Measurements from ENCODE around the gene KLK1.

KLK1 gene

DNA sequence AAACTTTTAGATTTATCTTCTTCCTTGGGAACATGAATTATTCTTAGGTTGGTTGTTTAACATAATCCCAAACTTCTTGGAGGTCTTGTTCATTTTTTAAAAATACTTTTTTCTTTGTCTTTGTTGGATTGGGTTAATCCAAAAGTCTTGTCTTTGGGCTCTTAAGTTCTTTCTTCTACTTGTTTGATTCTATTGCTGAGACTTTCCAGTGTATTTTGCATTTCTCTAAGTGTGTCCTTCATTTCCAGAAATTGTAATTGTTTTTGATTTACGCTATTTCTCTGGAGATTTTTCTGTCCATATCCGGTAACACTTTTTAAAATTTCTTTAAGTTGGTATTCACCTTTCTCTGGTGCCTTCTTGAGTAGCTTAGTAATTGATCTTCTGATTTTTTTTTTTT lies 19.6 kb upstream of the KLK1 start:
- H3K27ac ChIP-seq = peak overlapping the region; percentile 100
- TF ChIP-seq, protein P1, sequence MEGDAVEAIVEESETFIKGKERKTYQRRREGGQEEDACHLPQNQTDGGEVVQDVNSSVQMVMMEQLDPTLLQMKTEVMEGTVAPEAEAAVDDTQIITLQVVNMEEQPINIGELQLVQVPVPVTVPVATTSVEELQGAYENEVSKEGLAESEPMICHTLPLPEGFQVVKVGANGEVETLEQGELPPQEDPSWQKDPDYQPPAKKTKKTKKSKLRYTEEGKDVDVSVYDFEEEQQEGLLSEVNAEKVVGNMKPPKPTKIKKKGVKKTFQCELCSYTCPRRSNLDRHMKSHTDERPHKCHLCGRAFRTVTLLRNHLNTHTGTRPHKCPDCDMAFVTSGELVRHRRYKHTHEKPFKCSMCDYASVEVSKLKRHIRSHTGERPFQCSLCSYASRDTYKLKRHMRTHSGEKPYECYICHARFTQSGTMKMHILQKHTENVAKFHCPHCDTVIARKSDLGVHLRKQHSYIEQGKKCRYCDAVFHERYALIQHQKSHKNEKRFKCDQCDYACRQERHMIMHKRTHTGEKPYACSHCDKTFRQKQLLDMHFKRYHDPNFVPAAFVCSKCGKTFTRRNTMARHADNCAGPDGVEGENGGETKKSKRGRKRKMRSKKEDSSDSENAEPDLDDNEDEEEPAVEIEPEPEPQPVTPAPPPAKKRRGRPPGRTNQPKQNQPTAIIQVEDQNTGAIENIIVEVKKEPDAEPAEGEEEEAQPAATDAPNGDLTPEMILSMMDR (conservative IDR thresholded peaks at IDR 0.05) = no peak

DNA sequence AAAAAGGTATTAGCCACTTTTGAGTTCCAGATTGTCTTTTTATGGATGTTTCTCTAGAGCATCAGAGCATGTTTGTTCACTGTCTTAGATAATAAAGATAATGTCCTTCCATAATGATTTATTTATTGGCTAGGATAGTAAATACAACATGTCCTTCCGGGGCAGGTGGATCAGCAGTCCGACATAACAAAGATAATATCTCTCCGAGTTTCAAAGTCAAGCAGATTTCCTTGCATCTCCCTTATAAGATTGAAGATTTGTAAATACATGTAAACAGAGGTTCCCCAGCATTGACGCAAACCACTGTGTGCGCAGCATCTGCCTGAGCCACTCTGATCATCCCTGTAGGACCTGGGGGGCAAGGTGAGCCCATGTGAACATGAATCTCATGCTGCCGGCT lies 18.5 kb upstream of the KLK1 start:
- TF ChIP-seq, protein P1 (conservative IDR thresholded peaks at IDR 0.05) = no peak
- H3K27ac ChIP-seq = peak overlapping the region; percentile 100

DNA sequence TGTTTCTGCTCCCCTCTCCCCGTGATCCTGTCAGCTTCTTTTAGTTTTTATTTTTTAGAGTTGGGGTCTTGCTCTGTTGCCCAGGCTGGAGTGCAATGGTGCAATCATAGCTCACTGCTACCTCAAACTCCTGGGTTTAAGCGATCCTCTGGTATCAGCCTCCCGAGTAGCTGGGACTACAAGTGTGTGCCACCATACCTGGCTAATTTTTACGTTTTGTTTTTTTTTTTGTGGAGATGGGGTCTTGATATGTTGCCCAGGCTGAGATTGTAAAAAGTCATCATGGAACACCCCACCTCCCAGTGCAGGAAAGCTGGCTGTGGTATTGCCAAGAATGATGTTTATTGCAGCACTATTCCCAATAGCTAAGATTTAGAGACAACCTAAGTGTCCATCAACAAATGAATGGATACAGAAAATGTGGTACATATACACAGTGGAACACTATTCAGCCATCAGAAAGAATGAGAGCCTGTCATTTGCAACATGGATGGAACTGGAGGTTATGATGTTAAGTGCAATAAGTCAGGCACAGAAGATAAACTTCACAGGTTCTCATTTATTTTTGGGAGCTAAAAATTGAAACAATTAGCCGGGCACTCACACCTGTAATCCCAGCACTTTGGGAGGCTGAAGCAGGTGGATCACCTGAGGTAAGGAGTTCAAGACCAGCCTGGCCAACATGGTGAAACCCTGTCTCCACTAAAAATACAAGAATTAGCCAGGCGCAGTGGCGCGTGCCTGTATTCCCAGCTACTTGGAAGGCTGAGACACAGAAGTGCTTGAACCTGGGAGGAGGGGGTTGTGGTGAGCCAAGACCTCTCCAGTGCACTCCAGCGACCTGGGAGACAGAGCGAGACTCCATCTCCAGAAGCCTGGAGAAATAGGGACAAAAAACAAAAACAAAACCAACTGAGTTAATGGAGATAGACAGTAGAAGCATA lies 16.4 kb upstream of the KLK1 start:
- TF ChIP-seq, protein P1 (conservative IDR thresholded peaks at IDR 0.05) = no peak
- peak overlapping the region; percentile 100 for H3K27ac ChIP-seq

DNA sequence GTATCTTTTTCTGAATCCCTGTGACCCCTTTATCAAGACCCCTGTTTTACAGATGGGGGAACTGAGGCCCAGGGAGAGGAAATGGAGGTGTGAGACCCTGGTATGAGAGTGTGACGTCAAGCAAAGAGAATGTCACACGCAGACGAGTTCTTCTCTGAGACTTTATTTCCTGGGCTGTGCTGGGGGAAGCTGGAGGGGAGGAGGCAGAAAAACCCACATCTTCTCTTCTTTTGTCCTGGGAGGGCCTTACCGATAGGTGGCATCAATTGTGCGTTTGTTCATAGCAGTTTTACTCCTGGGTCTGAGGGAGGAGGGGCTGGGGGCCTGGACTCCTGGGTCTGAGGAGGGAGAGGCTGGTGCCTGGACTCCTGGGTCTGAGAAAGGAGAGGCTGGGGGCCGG lies 14.7 kb upstream of the KLK1 start:
- TF ChIP-seq, protein P1 (conservative IDR thresholded peaks at IDR 0.05) = peak; percentile 65

DNA sequence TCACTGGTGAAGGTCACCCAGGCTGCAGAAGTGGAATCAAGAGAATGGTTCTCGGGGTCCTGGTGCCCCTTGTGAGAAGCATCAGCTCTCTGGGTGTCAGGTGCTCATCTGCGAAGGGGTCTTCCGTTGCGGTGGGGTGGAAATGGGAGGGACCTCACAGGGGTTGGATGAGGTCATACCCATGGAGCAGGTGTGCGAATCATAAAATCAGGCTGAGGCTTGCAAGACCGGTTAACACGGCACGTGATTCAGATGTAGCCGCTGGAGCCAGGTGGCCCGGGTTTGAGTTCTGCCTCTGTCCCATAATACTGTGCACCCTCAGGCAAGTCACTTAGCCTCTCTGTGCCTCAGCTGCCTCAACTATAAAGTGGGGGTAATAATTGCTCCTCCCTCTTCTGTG lies 13.7 kb upstream of the KLK1 start:
- TF ChIP-seq, protein P1 (conservative IDR thresholded peaks at IDR 0.05) = no peak
- peak overlapping the region; percentile 100 for H3K27ac ChIP-seq

More for the DNA sequence above, 14.7 kb upstream of the KLK1 start:
- peak overlapping the region; percentile 100 for H3K27ac ChIP-seq

DNA sequence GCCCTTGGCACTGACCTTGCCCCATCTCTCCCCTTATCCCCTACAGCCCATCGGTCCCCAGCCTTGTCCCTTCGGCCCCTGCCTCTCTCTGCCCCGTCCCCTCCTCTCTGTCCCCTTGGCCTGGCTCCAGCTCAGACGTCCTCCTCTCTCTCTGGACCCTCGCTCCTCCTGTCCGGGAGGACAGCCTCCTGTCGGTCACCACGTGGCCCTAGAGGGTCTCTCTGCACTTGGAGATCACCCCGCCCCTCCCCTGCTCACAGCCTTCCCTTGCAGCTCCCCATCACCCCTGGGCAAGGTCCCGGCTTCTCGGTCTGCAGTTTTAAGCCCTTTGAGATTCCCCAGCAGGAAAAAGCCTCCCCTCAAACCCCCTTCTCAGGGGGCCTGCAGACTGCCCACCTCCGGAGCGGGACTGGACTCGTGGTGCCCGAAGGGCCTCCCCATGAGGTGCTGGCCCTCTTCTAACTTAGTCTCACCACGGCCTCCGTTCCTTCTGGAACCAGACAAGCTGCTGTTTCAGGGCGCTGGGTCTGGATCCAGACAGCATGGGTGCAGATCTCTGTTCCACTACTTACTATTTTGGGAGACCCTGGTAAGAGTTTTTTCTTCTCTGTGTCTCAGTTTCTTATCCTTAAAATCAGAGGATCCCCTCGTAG lies 13.1 kb upstream of the KLK1 start:
- TF ChIP-seq, protein P1 (conservative IDR thresholded peaks at IDR 0.05) = no peak
- H3K27ac ChIP-seq = peak overlapping the region; percentile 100

DNA sequence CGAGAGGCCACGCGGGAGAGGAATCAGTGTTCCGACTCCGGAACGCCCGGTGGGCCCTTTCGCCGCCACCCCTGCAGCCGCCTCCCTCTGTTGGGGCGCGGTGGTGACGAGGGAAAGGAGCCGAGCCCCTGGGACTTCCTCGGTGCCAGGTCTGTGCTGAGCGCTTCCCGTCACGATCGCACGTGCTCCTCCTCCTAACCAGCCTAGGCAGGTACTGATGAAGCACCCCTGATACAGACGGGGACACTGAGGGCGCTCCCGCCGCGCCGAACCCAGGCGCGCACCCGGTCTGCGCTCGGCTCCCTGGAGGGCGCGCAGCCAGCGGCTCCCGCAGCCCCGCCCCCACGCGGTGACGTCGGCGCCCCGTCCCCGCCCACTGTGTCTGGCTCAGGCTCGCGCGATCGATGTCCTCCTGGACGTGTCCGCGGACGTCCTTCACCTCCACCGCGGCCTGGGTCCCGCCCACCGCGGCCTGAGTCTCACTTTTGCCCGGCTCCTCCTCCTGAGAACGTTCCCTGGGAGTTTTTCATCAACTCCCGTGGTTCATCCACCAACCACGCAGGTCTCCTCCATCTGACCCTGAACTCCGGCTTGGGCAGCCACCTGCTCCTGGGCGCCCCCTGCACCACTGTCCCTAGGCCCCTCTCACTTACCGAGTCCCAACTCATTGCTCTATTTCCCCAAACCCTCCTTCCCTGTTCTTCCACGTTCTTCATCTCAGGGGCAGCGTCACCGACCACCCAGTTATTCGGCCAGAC lies 12.4 kb upstream of the KLK1 start:
- peak overlapping the region; percentile 100 for H3K27ac ChIP-seq
- TF ChIP-seq, protein P1 (conservative IDR thresholded peaks at IDR 0.05) = no peak
